ENCODE data around the gene ARRB1.

Gene ARRB1

GRCh38 chr11:75263944-75264349 is 87.5 kb downstream of the ARRB1 start:
- no peak overlapping the region for H3K27ac ChIP-seq (ENCODE audit: low read depth, low read length)

GRCh38 chr11:75262961-75263852 is 88.3 kb downstream of the ARRB1 start:
- H3K4me3 ChIP-seq (ENCODE audit: low read depth, low read length), result no peak overlapping the region
- H3K4me1 ChIP-seq (ENCODE audit: control insufficient read depth, insufficient read depth, low read length), result no peaks in the 10 kb centered on the region
- no peak overlapping the region for H3K9ac ChIP-seq (ENCODE audit: low read depth, low read length)
- H3K27ac ChIP-seq (ENCODE audit: low read depth, low read length), result no peak overlapping the region
- H3K9me3 ChIP-seq (ENCODE audit: control insufficient read depth, insufficient read depth, low read length), result no peaks in the 10 kb centered on the region
- H3K36me3 ChIP-seq (ENCODE audit: control insufficient read depth, insufficient read depth, low read length), result no peaks in the 10 kb centered on the region; the same call in 1 of the 2 replicates
- no peaks in the 10 kb centered on the region for H3K27me3 ChIP-seq (ENCODE audit: control insufficient read depth, insufficient read depth, low read length)

More at GRCh38 chr11:75263944-75264349, 87.5 kb downstream of the ARRB1 start:
- Histone ChIP-seq H3K36me3 (ENCODE audit: control insufficient read depth, insufficient read depth, low read length) (no peaks in the 10 kb centered on the region; the same call in 1 of the 2 replicates), H3K27me3 (ENCODE audit: control insufficient read depth, insufficient read depth, low read length) (no peaks in the 10 kb centered on the region), H3K4me3 (ENCODE audit: low read depth, low read length) (no peak overlapping the region), H3K9me3 (ENCODE audit: control insufficient read depth, insufficient read depth, low read length) (no peaks in the 10 kb centered on the region), H3K9ac (ENCODE audit: low read depth, low read length) (no peak overlapping the region), H3K4me1 (ENCODE audit: control insufficient read depth, insufficient read depth, low read length) (no peaks in the 10 kb centered on the region)

GRCh38 chr11:75262436-75262835 is 89.0 kb downstream of the ARRB1 start:
- no peak overlapping the region for H3K4me3 ChIP-seq (ENCODE audit: low read depth, low read length)
- H3K4me1 ChIP-seq (ENCODE audit: control insufficient read depth, insufficient read depth, low read length), result no peaks in the 10 kb centered on the region
- H3K27me3 ChIP-seq (ENCODE audit: control insufficient read depth, insufficient read depth, low read length), result no peaks in the 10 kb centered on the region; the same call in 1 of the 2 replicates
- H3K36me3 ChIP-seq (ENCODE audit: control insufficient read depth, insufficient read depth, low read length), result no peaks in the 10 kb centered on the region; the same call in 1 of the 2 replicates
- no peaks in the 10 kb centered on the region for H3K9me3 ChIP-seq (ENCODE audit: control insufficient read depth, insufficient read depth, low read length)
- no peak overlapping the region for H3K9ac ChIP-seq (ENCODE audit: low read depth, low read length)
- H3K27ac ChIP-seq (ENCODE audit: low read depth, low read length), result no peak overlapping the region

DNA sequence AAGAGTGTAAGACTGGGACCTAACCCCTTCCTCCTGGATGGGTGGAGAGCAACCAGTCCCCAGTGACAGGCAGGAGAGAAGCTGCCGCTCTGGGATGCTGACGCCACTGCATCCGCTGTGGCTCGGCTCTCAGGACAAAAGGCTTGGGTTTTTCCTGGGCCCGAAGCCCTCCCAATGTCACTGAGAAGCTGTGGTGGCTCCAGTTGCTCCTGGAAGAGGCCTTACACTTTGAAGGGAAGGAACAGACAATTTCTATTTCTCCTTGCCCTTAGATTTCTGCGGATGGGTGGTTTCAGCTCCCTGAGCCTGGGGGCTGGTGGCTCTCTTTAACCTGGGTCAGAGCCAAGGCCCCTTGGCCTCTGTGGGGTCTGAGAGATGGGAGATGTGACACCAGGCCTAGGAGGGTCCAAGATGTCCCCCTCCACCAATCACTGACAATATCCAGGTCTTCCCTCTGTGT is 89.5 kb downstream of the ARRB1 start:
- no peaks in the 10 kb centered on the region for H3K9me3 ChIP-seq (ENCODE audit: control insufficient read depth, insufficient read depth, low read length)
- H3K4me1 ChIP-seq (ENCODE audit: control insufficient read depth, insufficient read depth, low read length), result no peaks in the 10 kb centered on the region
- no peak overlapping the region for H3K4me3 ChIP-seq (ENCODE audit: low read depth, low read length)
- H3K27ac ChIP-seq (ENCODE audit: low read depth, low read length), result no peak overlapping the region
- no peak overlapping the region for H3K9ac ChIP-seq (ENCODE audit: low read depth, low read length)
- no peaks in the 10 kb centered on the region for H3K36me3 ChIP-seq (ENCODE audit: control insufficient read depth, insufficient read depth, low read length)
- no peaks in the 10 kb centered on the region; the same call in 1 of the 2 replicates for H3K27me3 ChIP-seq (ENCODE audit: control insufficient read depth, insufficient read depth, low read length)

GRCh38 chr11:75260396-75261170 is 90.9 kb downstream of the ARRB1 start:
- Histone ChIP-seq H3K36me3 (ENCODE audit: control insufficient read depth, insufficient read depth, low read length) (no peaks in the 10 kb centered on the region), H3K4me3 (ENCODE audit: low read depth, low read length) (no peak overlapping the region), H3K9ac (ENCODE audit: low read depth, low read length) (no peak overlapping the region), H3K9me3 (ENCODE audit: control insufficient read depth, insufficient read depth, low read length) (no peaks in the 10 kb centered on the region), H3K4me1 (ENCODE audit: control insufficient read depth, insufficient read depth, low read length) (no peaks in the 10 kb centered on the region), H3K27ac (ENCODE audit: low read depth, low read length) (no peak overlapping the region), H3K27me3 (ENCODE audit: control insufficient read depth, insufficient read depth, low read length) (no peaks in the 10 kb centered on the region; the same call in 1 of the 2 replicates)

- H3K27me3 ChIP-seq (ENCODE audit: control insufficient read depth, insufficient read depth, low read length), result no peaks in the 10 kb centered on the region; the same call in 1 of the 2 replicates
- H3K4me1 ChIP-seq (ENCODE audit: control insufficient read depth, insufficient read depth, low read length), result no peaks in the 10 kb centered on the region
- H3K36me3 ChIP-seq (ENCODE audit: control insufficient read depth, insufficient read depth, low read length), result no peaks in the 10 kb centered on the region
- H3K27ac ChIP-seq (ENCODE audit: low read depth, low read length), result no peak overlapping the region
- no peak overlapping the region for H3K4me3 ChIP-seq (ENCODE audit: low read depth, low read length)
- H3K9ac ChIP-seq (ENCODE audit: low read depth, low read length), result no peak overlapping the region
- peaks cover 9% of the 10 kb centered on the region; the same call in 1 of the 2 replicates for H3K9me3 ChIP-seq (ENCODE audit: control insufficient read depth, insufficient read depth, low read length)
Observed at GRCh38 chr11:75254326-75254725, 97.1 kb downstream of the ARRB1 start.

- no peak overlapping the region for H3K27ac ChIP-seq (ENCODE audit: low read depth, low read length)
- no peak overlapping the region for H3K9ac ChIP-seq (ENCODE audit: low read depth, low read length)
- H3K27me3 ChIP-seq (ENCODE audit: control insufficient read depth, insufficient read depth, low read length), result peaks cover 8% of the 10 kb centered on the region
- peaks cover 9% of the 10 kb centered on the region; the same call in 1 of the 2 replicates for H3K9me3 ChIP-seq (ENCODE audit: control insufficient read depth, insufficient read depth, low read length)
- no peaks in the 10 kb centered on the region for H3K36me3 ChIP-seq (ENCODE audit: control insufficient read depth, insufficient read depth, low read length)
- H3K4me1 ChIP-seq (ENCODE audit: control insufficient read depth, insufficient read depth, low read length), result no peaks in the 10 kb centered on the region
- H3K4me3 ChIP-seq (ENCODE audit: low read depth, low read length), result no peak overlapping the region
Observed at GRCh38 chr11:75249704-75250103, 101.8 kb downstream of the ARRB1 start.

DNA sequence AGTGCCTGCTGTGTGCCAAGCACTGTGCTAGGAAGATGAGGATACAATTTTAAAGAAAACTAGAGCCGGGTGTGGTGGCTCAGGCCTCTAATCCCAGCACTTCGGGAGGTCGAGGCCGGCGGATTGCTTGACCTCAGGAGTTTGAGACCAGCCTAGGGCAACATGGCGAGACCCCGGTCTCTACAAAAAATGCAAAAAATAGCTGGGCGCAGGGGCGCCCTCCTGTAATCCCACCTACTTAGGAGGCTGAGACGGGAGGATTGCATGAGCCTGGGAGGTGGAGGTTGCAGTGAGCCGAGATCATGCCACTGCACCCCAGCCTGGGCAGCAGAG is 102.6 kb downstream of the ARRB1 start:
- Histone ChIP-seq H3K27ac (ENCODE audit: low read depth, low read length) (no peak overlapping the region), H3K9me3 (ENCODE audit: control insufficient read depth, insufficient read depth, low read length) (peaks cover 9% of the 10 kb centered on the region; the same call in 1 of the 2 replicates), H3K27me3 (ENCODE audit: control insufficient read depth, insufficient read depth, low read length) (peaks cover 16% of the 10 kb centered on the region), H3K4me3 (ENCODE audit: low read depth, low read length) (no peak overlapping the region), H3K4me1 (ENCODE audit: control insufficient read depth, insufficient read depth, low read length) (no peaks in the 10 kb centered on the region), H3K36me3 (ENCODE audit: control insufficient read depth, insufficient read depth, low read length) (no peaks in the 10 kb centered on the region), H3K9ac (ENCODE audit: low read depth, low read length) (no peak overlapping the region)

GRCh38 chr11:75246671-75247350 is 104.7 kb downstream of the ARRB1 start:
- H3K9me3 ChIP-seq (ENCODE audit: control insufficient read depth, insufficient read depth, low read length), result no peaks in the 10 kb centered on the region
- H3K27me3 ChIP-seq (ENCODE audit: control insufficient read depth, insufficient read depth, low read length), result peaks cover 37% of the 10 kb centered on the region
- H3K36me3 ChIP-seq (ENCODE audit: control insufficient read depth, insufficient read depth, low read length), result no peaks in the 10 kb centered on the region
- H3K4me1 ChIP-seq (ENCODE audit: control insufficient read depth, insufficient read depth, low read length), result no peaks in the 10 kb centered on the region
- no peak overlapping the region for H3K9ac ChIP-seq (ENCODE audit: low read depth, low read length)
- H3K4me3 ChIP-seq (ENCODE audit: low read depth, low read length), result no peak overlapping the region
- H3K27ac ChIP-seq (ENCODE audit: low read depth, low read length), result no peak overlapping the region

GRCh38 chr11:75246006-75246670 is 105.3 kb downstream of the ARRB1 start:
- no peaks in the 10 kb centered on the region for H3K36me3 ChIP-seq (ENCODE audit: control insufficient read depth, insufficient read depth, low read length)
- H3K9ac ChIP-seq (ENCODE audit: low read depth, low read length), result no peak overlapping the region
- no peaks in the 10 kb centered on the region for H3K4me1 ChIP-seq (ENCODE audit: control insufficient read depth, insufficient read depth, low read length)
- peaks cover 42% of the 10 kb centered on the region for H3K27me3 ChIP-seq (ENCODE audit: control insufficient read depth, insufficient read depth, low read length)
- H3K9me3 ChIP-seq (ENCODE audit: control insufficient read depth, insufficient read depth, low read length), result no peaks in the 10 kb centered on the region
- H3K4me3 ChIP-seq (ENCODE audit: low read depth, low read length), result no peak overlapping the region
- no peak overlapping the region for H3K27ac ChIP-seq (ENCODE audit: low read depth, low read length)

Measured in HUES48 (cell line).